AG04450 (cell line): ENCODE results near the gene ADCK2. TPM values are rescaled to one million over a fixed set of nuclear protein-coding genes. Genes with fewer than 3 reads are reported as not detected.
A peak's percentile ranks its signal among the peaks of the same experiment; 100 is the strongest.

Source experiments
- CTCF ChIA-PET: fragments of 300-600, 350-600 bp; formaldehyde crosslinking; extraction: SDS; loops from one replicate; lab custom pipeline; 2022; ENCODE audit warnings: antibody characterized with exemption, inconsistent platforms; lab: Charles Lee
- POLR2A ChIA-PET: fragments of 350-600 bp; formaldehyde crosslinking; extraction: SDS; loops from one replicate; lab custom pipeline; 2021; ENCODE audit warnings: antibody characterized with exemption, inconsistent platforms; lab: Yijun Ruan, JAX
- DNase-seq: peaks from one replicate; pipeline ENCODE4 v3.0.0-alpha.2; 2011; ENCODE audit warnings: low read depth, low spot score
- H3K27ac ChIP-seq: one replicate; pipeline ENCODE4 v1.5.1; 2012; ENCODE audit warnings: low read depth, low read length, control low read depth
- H3K27me3 ChIP-seq: one replicate; pipeline ENCODE4 v1.6.0; 2012; ENCODE audit warnings: low read length; ENCODE audit not compliant: control insufficient read depth, insufficient read depth
- H3K4me3 ChIP-seq: 2 replicates; pipeline ENCODE4 v1.5.1; 2011; ENCODE audit warnings: mild to moderate bottlenecking, low read depth, low read length, control low read depth
- H3K9me3 ChIP-seq: 2 replicates; pipeline ENCODE4 v1.5.1; 2012; ENCODE audit warnings: low read length; ENCODE audit not compliant: control insufficient read depth, insufficient read depth
- CTCF ChIP-seq: IDR thresholded peaks from 2 replicates; pipeline ENCODE4 v1.5.1; 2011; ENCODE audit warnings: low read depth, low read length, control low read depth, inconsistent platforms
- polyA plus RNA-seq: library from polyadenylated mRNA; depleted of rRNA; stranded (reverse); fragments of >200 nt; gene quantifications from 2 replicates; pipeline ENCODE4 v1.2.3, GENCODE V29; 2011

Gene ADCK2
- polyA plus RNA-seq, 1 experiment, result 8.2 TPM

GRCh38 chr7:140671966-140672365 lies 779 bp upstream of the ADCK2 start:
- no peak for TF ChIP-seq CTCF
- no peak for DNase-seq
- H3K27ac ChIP-seq, result no peak overlapping the region
- no peaks in the 10 kb centered on the region for H3K9me3 ChIP-seq
- ChIA-PET POLR2A (no interaction called here), CTCF (no interaction called here)
- no peak overlapping the region for H3K4me3 ChIP-seq
- peaks cover 4% of the 10 kb centered on the region for H3K27me3 ChIP-seq

- CTCF ChIA-PET, result interaction anchor here (0.6 to 2.8 kb wide), 2 partner anchors 13 to 149 kb away, joined by 3 to 12 read pairs; no protein-coding TSS in a partner anchor
- H3K27me3 ChIP-seq, result no peaks in the 10 kb centered on the region
- no peak for TF ChIP-seq CTCF
- H3K27ac ChIP-seq, result no peak overlapping the region
- H3K9me3 ChIP-seq, result no peaks in the 10 kb centered on the region
- POLR2A ChIA-PET, result interaction anchor here (1.1 kb wide), 1 partner anchor 13 kb away, joined by 3 read pairs; no protein-coding TSS in a partner anchor
- no peak for DNase-seq
- peak overlapping the region; percentile 64 for H3K4me3 ChIP-seq
Observed at GRCh38 chr7:140673063-140673773, 473 bp downstream of the ADCK2 start.

GRCh38 chr7:140673774-140674155 lies 1.0 kb downstream of the ADCK2 start:
- no peaks in the 10 kb centered on the region for H3K9me3 ChIP-seq
- no peaks in the 10 kb centered on the region for H3K27me3 ChIP-seq
- H3K27ac ChIP-seq, result no peak overlapping the region
- H3K4me3 ChIP-seq, result peak overlapping the region; percentile 64
- POLR2A ChIA-PET, result interaction anchor here (1.1 kb wide), 1 partner anchor 12 kb away, joined by 3 read pairs; no protein-coding TSS in a partner anchor
- CTCF ChIA-PET, result interaction anchor here (0.6 to 2.9 kb wide), 4 partner anchors 11 to 340 kb away, joined by 3 to 12 read pairs (median 10); partner anchors contain the start of gene MRPS33
- no peak for TF ChIP-seq CTCF
- no peak for DNase-seq

- Histone ChIP-seq H3K27me3 (no peaks in the 10 kb centered on the region), H3K4me3 (no peak overlapping the region), H3K27ac (no peak overlapping the region), H3K9me3 (no peaks in the 10 kb centered on the region)
- CTCF ChIA-PET, result interaction anchor here (1.0 to 2.9 kb wide), 8 partner anchors 10 to 339 kb away, joined by 4 to 12 read pairs (median 8); partner anchors contain the start of gene MRPS33
- POLR2A ChIA-PET, result no interaction called here
- TF ChIP-seq CTCF, result no peak
- DNase-seq, result no peak
Observed at GRCh38 chr7:140674356-140674800, 1.6 kb downstream of the ADCK2 start.
